ENCODE results near the gene KRT38.

The KRT38 gene

DNA sequence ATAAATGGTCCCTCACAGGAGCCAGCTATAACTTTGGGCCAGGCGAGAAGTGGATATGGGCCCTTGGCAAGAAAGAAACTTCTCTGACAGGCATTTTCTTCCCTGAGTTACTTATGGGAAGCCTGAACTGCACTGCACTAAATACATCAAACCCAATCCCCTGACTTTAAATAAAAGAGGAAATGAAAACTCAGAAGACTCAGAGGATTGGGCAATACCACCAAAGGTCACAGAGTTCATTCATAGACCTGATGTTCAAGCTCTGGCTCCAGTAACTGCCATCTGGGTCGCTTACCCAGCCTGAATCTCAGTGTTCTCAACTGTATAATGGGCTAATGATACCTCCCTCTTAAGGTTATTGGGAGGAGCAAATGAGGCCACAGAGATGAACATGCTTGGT, 39.4 kb upstream of the KRT38 start:
- Histone ChIP-seq H3K36me3 (ENCODE audit: control insufficient read depth, insufficient read depth, low read length) (no peaks in the 10 kb centered on the region), H3K27ac (ENCODE audit: low read length) (no peak overlapping the region), H3K4me1 (ENCODE audit: control insufficient read depth, insufficient read depth, low read length) (no peaks in the 10 kb centered on the region; the same call in 1 of the 2 replicates), H3K27me3 (ENCODE audit: control insufficient read depth, insufficient read depth, low read length) (no peaks in the 10 kb centered on the region), H3K9me3 (ENCODE audit: control insufficient read depth, insufficient read depth, low read length) (no peaks in the 10 kb centered on the region), H3K4me3 (ENCODE audit: low read length) (no peak overlapping the region)
- no CpG with 5 or more reads among the region's 2 CpGs for WGBS (ENCODE audit: insufficient coverage, insufficient read length)
- no peak for DNase-seq (ENCODE audit: low read depth, low spot score)

DNA sequence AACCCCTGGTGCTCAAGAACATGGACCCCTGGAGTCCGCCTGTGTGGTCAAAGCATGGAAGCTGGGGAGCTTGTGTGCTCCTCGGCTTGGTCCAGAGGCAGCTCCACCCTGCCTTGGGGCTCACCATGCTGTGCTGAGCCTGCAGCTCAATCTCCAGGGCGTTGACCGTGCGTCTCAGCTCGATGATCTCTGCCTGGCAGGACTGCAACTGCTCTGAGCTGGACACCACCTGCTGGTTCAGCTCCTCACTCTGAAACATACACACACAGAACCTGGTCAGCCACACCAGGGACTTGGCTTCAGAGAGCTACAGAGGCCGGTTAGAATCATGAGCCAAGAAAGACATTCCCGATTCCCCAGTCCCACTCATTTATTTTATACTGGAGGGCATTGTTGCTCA, 37.5 kb upstream of the KRT38 start:
- Histone ChIP-seq H3K27ac (ENCODE audit: low read length) (no peak overlapping the region), H3K4me3 (ENCODE audit: low read length) (no peak overlapping the region), H3K36me3 (ENCODE audit: control insufficient read depth, insufficient read depth, low read length) (no peaks in the 10 kb centered on the region), H3K27me3 (ENCODE audit: control insufficient read depth, insufficient read depth, low read length) (no peaks in the 10 kb centered on the region), H3K4me1 (ENCODE audit: control insufficient read depth, insufficient read depth, low read length) (no peaks in the 10 kb centered on the region; the same call in 1 of the 2 replicates), H3K9me3 (ENCODE audit: control insufficient read depth, insufficient read depth, low read length) (no peaks in the 10 kb centered on the region)
- WGBS (ENCODE audit: insufficient coverage, insufficient read length) = no CpG with 5 or more reads among the region's 8 CpGs
- no peak for DNase-seq (ENCODE audit: low read depth, low spot score)

DNA sequence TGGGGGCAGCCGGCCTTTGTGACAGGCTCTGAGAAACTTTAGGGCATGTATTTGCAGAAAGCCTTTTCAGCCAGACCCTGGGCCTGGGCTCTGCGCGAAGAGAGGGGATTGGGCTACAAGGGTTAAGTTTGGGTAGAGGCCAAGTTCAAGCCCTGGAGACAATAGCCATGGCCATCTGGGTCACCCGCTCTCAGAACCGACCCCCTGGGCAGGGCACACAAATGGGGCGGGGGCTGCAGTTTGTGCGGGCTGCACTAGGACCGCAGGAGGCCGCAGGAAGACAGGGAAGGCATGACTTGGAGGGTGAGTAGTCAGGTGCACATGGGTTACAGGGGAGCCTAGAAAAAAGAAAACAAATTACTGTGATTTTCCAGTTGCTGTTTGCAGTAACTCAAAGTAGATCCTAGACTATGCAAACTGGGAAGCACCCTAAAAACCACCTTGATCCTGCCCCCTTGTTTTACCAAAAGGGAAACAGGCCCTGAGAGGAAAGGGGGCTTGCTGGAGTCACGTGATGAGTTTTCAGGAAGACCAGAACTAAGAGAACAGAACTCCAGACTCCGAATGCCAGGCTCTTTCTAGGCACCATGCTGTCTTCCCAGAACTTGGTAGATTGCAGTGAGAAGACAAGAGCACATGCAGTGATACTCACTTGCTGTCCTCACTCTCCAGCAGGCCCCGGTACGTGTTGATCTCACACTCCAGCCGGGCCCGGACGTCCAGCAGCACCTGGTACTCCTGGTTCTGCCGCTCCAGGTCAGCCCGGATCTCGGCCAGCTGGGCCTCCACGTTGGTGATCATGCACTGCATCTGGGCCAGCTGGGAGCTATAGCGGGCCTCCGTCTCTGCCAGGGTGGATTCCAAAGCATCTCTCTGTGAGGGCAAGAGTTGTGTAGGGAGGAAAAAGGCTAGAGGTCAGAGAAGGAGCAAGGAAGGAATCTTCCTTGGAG, 36.4 kb upstream of the KRT38 start:
- DNase-seq (ENCODE audit: low read depth, low spot score) = no peak
- no CpG with 5 or more reads among the region's 22 CpGs for WGBS (ENCODE audit: insufficient coverage, insufficient read length)
- no peak overlapping the region for H3K27ac ChIP-seq (ENCODE audit: low read length)

DNA sequence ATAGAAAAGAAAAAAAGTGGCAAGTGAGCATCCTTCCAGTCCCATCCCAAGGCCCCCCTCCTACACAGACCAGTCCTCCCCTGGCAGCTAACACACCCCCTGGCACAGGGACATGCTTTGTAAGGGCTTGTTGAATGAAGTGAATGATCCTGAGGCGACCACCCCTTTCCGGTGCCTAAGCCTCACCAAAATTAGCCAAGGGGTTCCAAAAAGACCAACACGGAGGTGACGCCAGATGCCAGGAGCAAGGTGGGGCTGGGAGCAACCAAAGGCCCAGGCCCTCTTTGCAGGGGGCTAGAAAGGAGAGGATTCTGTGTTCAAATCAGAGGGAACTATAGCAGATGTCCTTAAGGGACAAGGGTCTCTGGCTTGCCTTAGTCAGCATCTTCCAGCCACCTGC, 34.6 kb upstream of the KRT38 start:
- no peak for DNase-seq (ENCODE audit: low read depth, low spot score)
- Histone ChIP-seq H3K4me3 (ENCODE audit: low read length) (no peak overlapping the region), H3K36me3 (ENCODE audit: control insufficient read depth, insufficient read depth, low read length) (no peaks in the 10 kb centered on the region), H3K27ac (ENCODE audit: low read length) (no peak overlapping the region), H3K9me3 (ENCODE audit: control insufficient read depth, insufficient read depth, low read length) (no peaks in the 10 kb centered on the region), H3K4me1 (ENCODE audit: control insufficient read depth, insufficient read depth, low read length) (no peaks in the 10 kb centered on the region), H3K27me3 (ENCODE audit: control insufficient read depth, insufficient read depth, low read length) (no peaks in the 10 kb centered on the region)
- no CpG with 5 or more reads among the region's 4 CpGs for WGBS (ENCODE audit: insufficient coverage, insufficient read length)

More for the DNA sequence above, 36.4 kb upstream of the KRT38 start:
- H3K4me3 ChIP-seq (ENCODE audit: low read length) = no peak overlapping the region
- H3K27me3 ChIP-seq (ENCODE audit: control insufficient read depth, insufficient read depth, low read length) = no peaks in the 10 kb centered on the region
- H3K36me3 ChIP-seq (ENCODE audit: control insufficient read depth, insufficient read depth, low read length) = no peaks in the 10 kb centered on the region
- no peaks in the 10 kb centered on the region; the same call in 1 of the 2 replicates for H3K4me1 ChIP-seq (ENCODE audit: control insufficient read depth, insufficient read depth, low read length)
- no peaks in the 10 kb centered on the region for H3K9me3 ChIP-seq (ENCODE audit: control insufficient read depth, insufficient read depth, low read length)

DNA sequence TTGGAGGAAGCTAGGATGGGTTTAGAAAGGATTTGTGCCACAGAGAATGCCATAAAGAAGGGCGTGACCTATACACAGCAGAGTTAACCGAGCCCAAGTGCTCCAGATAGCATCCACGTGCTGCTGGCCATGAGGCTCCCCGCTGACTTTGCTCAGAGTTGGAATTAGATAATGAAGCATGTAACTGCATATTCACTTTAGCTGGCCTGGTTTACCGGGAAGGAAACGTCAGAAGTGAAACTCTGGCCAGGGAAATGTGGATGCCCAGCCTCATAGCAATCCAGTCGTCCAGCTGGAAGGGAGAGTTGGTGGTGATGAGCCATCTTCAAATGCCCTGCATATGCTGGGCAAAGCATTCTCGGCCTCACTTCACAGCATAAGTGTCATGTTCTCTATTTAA, 34.1 kb upstream of the KRT38 start:
- no peaks in the 10 kb centered on the region for H3K36me3 ChIP-seq (ENCODE audit: control insufficient read depth, insufficient read depth, low read length)
- DNase-seq (ENCODE audit: low read depth, low spot score) = no peak
- H3K27me3 ChIP-seq (ENCODE audit: control insufficient read depth, insufficient read depth, low read length) = no peaks in the 10 kb centered on the region
- H3K27ac ChIP-seq (ENCODE audit: low read length) = no peak overlapping the region
- no peaks in the 10 kb centered on the region for H3K9me3 ChIP-seq (ENCODE audit: control insufficient read depth, insufficient read depth, low read length)
- no CpG with 5 or more reads among the region's 8 CpGs for WGBS (ENCODE audit: insufficient coverage, insufficient read length)
- no peak overlapping the region for H3K4me3 ChIP-seq (ENCODE audit: low read length)
- no peaks in the 10 kb centered on the region for H3K4me1 ChIP-seq (ENCODE audit: control insufficient read depth, insufficient read depth, low read length)

DNA sequence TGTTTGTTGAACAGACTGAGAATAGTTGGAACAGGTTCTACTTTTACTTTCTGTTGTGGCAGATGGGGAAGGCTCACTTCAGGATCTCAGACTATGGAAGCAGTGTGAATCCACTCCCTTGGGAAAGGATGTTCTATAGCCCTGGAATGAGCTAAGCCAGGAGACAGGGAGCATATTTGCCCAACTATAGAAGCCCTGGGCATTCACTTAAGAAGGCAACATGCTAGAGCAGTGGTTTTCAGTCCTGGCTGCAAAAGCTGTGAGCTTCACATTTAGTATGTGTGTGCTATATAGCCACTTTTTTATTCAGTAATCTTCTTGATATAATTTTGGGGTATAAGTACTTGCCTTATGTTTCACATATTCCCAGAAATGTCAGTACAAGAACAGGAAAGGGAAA, 27.6 kb upstream of the KRT38 start:
- H3K36me3 ChIP-seq (ENCODE audit: control insufficient read depth, insufficient read depth, low read length) = no peaks in the 10 kb centered on the region
- H3K4me3 ChIP-seq (ENCODE audit: low read length) = no peak overlapping the region
- no peaks in the 10 kb centered on the region for H3K4me1 ChIP-seq (ENCODE audit: control insufficient read depth, insufficient read depth, low read length)
- no peak overlapping the region for H3K27ac ChIP-seq (ENCODE audit: low read length)
- H3K9me3 ChIP-seq (ENCODE audit: control insufficient read depth, insufficient read depth, low read length) = no peaks in the 10 kb centered on the region
- H3K27me3 ChIP-seq (ENCODE audit: control insufficient read depth, insufficient read depth, low read length) = no peaks in the 10 kb centered on the region
- no peak for DNase-seq (ENCODE audit: low read depth, low spot score)

DNA sequence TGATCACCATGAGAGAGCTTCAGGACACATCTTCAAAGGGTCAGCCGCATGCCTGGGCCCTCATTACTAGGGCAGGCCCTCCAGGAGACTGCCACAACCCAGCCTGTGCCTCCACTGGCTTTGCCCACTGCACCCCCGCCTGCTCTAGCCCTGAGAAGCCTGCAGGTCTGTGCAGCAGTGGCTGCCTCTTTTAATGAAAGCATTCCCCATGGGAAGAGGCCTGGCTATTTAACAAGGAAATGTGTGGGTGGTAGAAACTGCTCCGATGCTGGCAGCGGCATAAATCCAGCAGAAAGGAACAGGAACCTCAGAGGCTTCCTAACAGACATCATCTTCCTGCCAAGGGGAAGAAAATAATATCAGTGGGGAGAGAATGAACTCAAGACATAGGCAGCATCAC, 26.8 kb upstream of the KRT38 start:
- Histone ChIP-seq H3K27me3 (ENCODE audit: control insufficient read depth, insufficient read depth, low read length) (no peaks in the 10 kb centered on the region), H3K9me3 (ENCODE audit: control insufficient read depth, insufficient read depth, low read length) (no peaks in the 10 kb centered on the region), H3K27ac (ENCODE audit: low read length) (no peak overlapping the region), H3K36me3 (ENCODE audit: control insufficient read depth, insufficient read depth, low read length) (no peaks in the 10 kb centered on the region), H3K4me3 (ENCODE audit: low read length) (no peak overlapping the region), H3K4me1 (ENCODE audit: control insufficient read depth, insufficient read depth, low read length) (no peaks in the 10 kb centered on the region)
- WGBS (ENCODE audit: insufficient coverage, insufficient read length) = no CpG with 5 or more reads among the region's 4 CpGs
- DNase-seq (ENCODE audit: low read depth, low spot score) = no peak

DNA sequence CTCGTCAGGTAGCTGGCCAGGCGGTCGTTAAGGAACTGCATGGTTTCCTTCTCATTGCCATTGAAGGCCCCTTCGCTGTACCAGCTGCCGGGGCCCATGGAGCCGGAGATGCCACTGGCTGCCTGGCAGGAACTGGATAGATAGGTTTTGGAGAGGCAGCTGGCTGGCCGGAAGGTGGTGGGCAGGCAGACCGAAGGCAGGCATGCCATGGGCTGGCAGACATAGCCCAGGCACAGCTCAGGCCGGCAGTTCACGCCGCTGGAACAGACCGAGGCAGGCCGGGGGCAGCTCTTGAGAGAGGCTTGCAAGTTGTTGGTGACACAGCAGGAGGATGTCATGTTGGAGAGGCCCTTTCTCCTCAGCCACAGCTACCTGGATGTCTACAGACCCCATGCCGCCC, 26.2 kb upstream of the KRT38 start, which contains the start of gene KRT32:
Gene KRT32, minus strand, starts transcription at position 399 of the 400 bp plus-strand sequence. Its CDS starts 61 bp downstream, at position 338.
- no CpG with 5 or more reads among the region's 14 CpGs for WGBS (ENCODE audit: insufficient coverage, insufficient read length)
- Histone ChIP-seq H3K4me1 (ENCODE audit: control insufficient read depth, insufficient read depth, low read length) (no peaks in the 10 kb centered on the region), H3K36me3 (ENCODE audit: control insufficient read depth, insufficient read depth, low read length) (no peaks in the 10 kb centered on the region), H3K9me3 (ENCODE audit: control insufficient read depth, insufficient read depth, low read length) (no peaks in the 10 kb centered on the region), H3K4me3 (ENCODE audit: low read length) (no peak within 1 kb of the TSS), H3K27ac (ENCODE audit: low read length) (no peak within 1 kb of the TSS), H3K27me3 (ENCODE audit: control insufficient read depth, insufficient read depth, low read length) (no peaks in the 10 kb centered on the region)
- DNase-seq (ENCODE audit: low read depth, low spot score) = no peak

DNA sequence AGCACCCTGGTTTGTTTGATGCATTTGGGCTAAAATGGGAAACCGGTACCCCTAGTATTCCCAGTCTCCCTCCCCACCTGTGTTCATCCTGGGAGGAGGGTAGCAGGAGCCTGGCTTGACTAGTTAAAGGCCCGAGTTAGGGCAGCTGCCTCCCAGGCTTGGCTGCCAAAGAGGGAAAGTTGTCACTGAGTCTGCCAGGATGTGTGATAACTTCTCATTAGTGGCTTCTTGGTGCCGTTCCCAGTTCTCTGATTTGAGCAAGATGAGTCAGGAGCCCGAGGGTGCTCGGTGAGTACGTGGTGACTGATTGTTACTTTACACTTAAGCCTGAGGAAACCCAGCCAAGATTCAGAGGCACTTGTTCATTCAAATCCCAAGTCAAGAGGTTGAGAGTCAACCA, 23.9 kb upstream of the KRT38 start:
- Histone ChIP-seq H3K9me3 (ENCODE audit: control insufficient read depth, insufficient read depth, low read length) (no peaks in the 10 kb centered on the region), H3K27me3 (ENCODE audit: control insufficient read depth, insufficient read depth, low read length) (no peaks in the 10 kb centered on the region), H3K4me1 (ENCODE audit: control insufficient read depth, insufficient read depth, low read length) (no peaks in the 10 kb centered on the region), H3K36me3 (ENCODE audit: control insufficient read depth, insufficient read depth, low read length) (no peaks in the 10 kb centered on the region), H3K4me3 (ENCODE audit: low read length) (no peak overlapping the region), H3K27ac (ENCODE audit: low read length) (no peak overlapping the region)
- no peak for DNase-seq (ENCODE audit: low read depth, low spot score)
- WGBS (ENCODE audit: insufficient coverage, insufficient read length) = no CpG with 5 or more reads among the region's 6 CpGs

DNA sequence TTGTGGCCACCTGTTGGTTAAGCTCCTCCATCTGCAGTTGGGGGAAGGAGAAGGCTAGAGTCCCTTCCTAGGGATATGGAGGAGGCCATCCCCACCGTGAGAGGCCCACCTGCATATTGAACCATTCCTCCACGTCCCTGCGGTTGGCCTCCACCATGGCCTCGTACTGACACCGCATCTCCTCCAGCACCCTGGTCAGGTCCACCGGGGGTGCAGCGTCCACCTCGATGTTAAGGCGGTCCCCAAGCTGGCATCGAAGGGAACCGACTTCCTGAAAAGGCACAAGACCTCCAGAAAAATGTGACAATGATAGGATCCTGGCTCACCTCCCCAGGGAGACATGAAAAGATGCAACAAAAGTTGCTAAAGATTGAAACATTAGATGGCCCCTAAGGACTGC, 23.4 kb upstream of the KRT38 start:
- H3K4me3 ChIP-seq (ENCODE audit: low read length) = no peak overlapping the region
- no peaks in the 10 kb centered on the region for H3K36me3 ChIP-seq (ENCODE audit: control insufficient read depth, insufficient read depth, low read length)
- no peak for DNase-seq (ENCODE audit: low read depth, low spot score)
- WGBS (ENCODE audit: insufficient coverage, insufficient read length) = no CpG with 5 or more reads among the region's 11 CpGs
- H3K9me3 ChIP-seq (ENCODE audit: control insufficient read depth, insufficient read depth, low read length) = no peaks in the 10 kb centered on the region
- H3K27ac ChIP-seq (ENCODE audit: low read length) = no peak overlapping the region
- H3K4me1 ChIP-seq (ENCODE audit: control insufficient read depth, insufficient read depth, low read length) = no peaks in the 10 kb centered on the region
- no peaks in the 10 kb centered on the region for H3K27me3 ChIP-seq (ENCODE audit: control insufficient read depth, insufficient read depth, low read length)

DNA sequence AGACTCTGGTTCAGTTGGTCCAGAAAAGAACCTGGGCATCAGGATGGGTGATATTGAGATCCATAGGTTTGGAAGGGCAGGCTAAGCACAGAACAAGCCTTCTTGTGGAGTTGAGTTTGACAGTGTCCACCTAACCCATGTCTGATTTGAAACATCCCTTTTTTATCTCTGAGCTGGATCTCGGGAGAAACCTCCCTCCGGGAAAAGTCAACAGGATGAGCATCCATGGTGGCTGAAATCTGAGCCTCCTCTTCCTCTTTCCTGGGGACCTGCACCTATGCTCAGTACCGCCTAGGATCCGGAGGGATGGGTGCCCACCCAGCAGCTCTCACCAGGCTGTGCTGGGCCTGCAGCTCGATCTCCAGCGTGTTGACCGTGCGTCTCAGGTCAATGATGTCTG, 23.0 kb upstream of the KRT38 start:
- H3K27me3 ChIP-seq (ENCODE audit: control insufficient read depth, insufficient read depth, low read length) = no peaks in the 10 kb centered on the region
- no CpG with 5 or more reads among the region's 8 CpGs for WGBS (ENCODE audit: insufficient coverage, insufficient read length)
- no peak for DNase-seq (ENCODE audit: low read depth, low spot score)

More for the DNA sequence above, 23.0 kb upstream of the KRT38 start:
- Histone ChIP-seq H3K9me3 (ENCODE audit: control insufficient read depth, insufficient read depth, low read length) (no peaks in the 10 kb centered on the region), H3K4me1 (ENCODE audit: control insufficient read depth, insufficient read depth, low read length) (no peaks in the 10 kb centered on the region), H3K27ac (ENCODE audit: low read length) (no peak overlapping the region), H3K4me3 (ENCODE audit: low read length) (no peak overlapping the region), H3K36me3 (ENCODE audit: control insufficient read depth, insufficient read depth, low read length) (no peaks in the 10 kb centered on the region)

Measured in iPS DF 6.9 (cell line).